GM06990 (cell line): ENCODE measurements around the gene PTGER2.

Source experiments
- DNase-seq: peaks from one replicate; pipeline ENCODE4 v3.0.0-alpha.2; 2011; ENCODE audit not compliant: insufficient read length; ENCODE audit errors: extremely low read depth
- H3K27me3 ChIP-seq: replicated peaks from 2 replicates; pipeline ENCODE4 v1.6.0; 2011; ENCODE audit warnings: low read length; ENCODE audit not compliant: control insufficient read depth, insufficient read depth
- H3K36me3 ChIP-seq: 2 replicates; pipeline ENCODE4 v1.5.1; 2011; ENCODE audit warnings: low read length; ENCODE audit not compliant: control insufficient read depth, insufficient read depth
- H3K4me3 ChIP-seq: replicated peaks from 2 replicates; pipeline ENCODE4 v1.5.1; 2011; ENCODE audit warnings: low read depth, mild to moderate bottlenecking, control low read depth, low read length
- CTCF ChIP-seq: IDR thresholded peaks from 2 replicates; pipeline ENCODE4 v1.5.1; 2011; ENCODE audit warnings: low read length, control low read depth, mild to moderate bottlenecking, inconsistent platforms; ENCODE audit not compliant: insufficient read depth, poor library complexity, severe bottlenecking

PTGER2 gene

DNA sequence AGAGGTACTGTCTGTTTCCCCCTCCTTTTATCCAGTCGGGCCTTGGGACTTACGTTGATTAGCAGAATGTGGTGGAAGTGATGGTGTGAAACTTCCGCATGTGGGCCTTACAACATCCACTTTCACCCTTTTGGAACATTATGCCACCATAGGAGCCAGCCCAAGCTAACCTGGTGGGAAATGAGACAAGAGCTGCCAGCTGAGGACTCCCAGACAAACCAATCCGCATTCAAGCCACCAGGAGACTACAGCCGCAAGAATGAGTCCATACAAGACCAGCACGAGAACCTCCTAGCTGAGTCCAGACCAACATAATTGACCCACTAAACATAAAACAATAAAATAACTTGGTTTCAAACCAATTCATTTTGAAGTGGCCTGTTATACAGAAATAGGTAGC is 9.1 kb upstream of the PTGER2 start:
- no peaks in the 10 kb centered on the region for H3K27me3 ChIP-seq
- H3K36me3 ChIP-seq: no peaks in the 10 kb centered on the region
- no peak overlapping the region for H3K4me3 ChIP-seq
- no peak for TF ChIP-seq CTCF
- no peak for DNase-seq

DNA sequence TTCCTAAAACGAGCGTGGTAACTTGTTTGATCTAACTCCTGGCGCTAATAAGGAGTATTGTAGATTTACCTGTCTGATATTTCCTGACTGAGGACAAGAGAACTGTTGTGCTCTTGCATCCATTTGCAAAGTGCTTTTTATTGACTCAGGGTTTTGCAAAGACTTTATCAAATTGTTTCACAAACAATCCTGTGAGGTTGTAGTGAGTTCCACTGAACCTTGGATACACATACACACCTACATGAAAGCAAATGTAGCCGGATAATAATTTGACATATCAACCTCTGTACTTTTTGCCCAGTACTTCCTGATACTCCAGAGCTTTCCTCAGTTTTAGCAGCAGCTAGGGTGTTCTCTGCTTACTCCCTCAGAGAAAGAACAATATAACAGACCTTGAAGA is 6.7 kb upstream of the PTGER2 start:
- no peak for DNase-seq
- H3K27me3 ChIP-seq: no peaks in the 10 kb centered on the region
- TF ChIP-seq CTCF: no peak
- H3K36me3 ChIP-seq: no peaks in the 10 kb centered on the region
- H3K4me3 ChIP-seq: no peak overlapping the region

DNA sequence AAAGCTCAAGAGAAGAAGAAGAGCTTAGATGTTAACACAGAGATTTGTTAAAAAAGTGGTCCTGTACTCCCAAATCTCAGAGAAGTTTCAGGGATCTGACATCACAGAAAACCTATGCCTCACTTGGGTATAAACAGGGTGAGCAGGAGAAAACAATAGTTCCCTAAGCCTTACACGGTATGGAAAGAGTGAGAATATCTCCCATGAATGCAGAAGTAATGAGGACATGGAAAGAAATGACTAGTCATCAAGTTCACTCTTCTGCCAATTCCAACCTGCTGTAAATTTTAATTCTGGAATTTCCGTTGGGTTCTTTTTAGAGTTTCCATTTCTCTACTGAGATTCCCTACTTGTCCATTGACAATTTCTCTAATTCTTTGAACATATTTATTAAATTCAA is 6.2 kb upstream of the PTGER2 start:
- no peak overlapping the region for H3K4me3 ChIP-seq
- TF ChIP-seq CTCF: no peak
- DNase-seq: no peak
- no peaks in the 10 kb centered on the region for H3K36me3 ChIP-seq
- no peaks in the 10 kb centered on the region for H3K27me3 ChIP-seq

- H3K4me3 ChIP-seq: no peak overlapping the region
- H3K36me3 ChIP-seq: no peaks in the 10 kb centered on the region
- TF ChIP-seq CTCF: no peak
- no peak for DNase-seq
- H3K27me3 ChIP-seq: peaks cover 3% of the 10 kb centered on the region; the same call in 1 of the 2 replicates
Measured at GRCh38 chr14:52310541-52310940, 3.6 kb upstream of the PTGER2 start.

GRCh38 chr14:52312931-52313355 is 1.2 kb upstream of the PTGER2 start:
- no peak for TF ChIP-seq CTCF
- Histone ChIP-seq H3K36me3 (no peaks in the 10 kb centered on the region), H3K4me3 (no peak overlapping the region), H3K27me3 (peaks cover 4% of the 10 kb centered on the region; the same call in 1 of the 2 replicates)
- DNase-seq: no peak

- peaks cover 4% of the 10 kb centered on the region; the same call in 1 of the 2 replicates for H3K27me3 ChIP-seq
- no peak overlapping the region for H3K4me3 ChIP-seq
- no peak for TF ChIP-seq CTCF
- DNase-seq: no peak
- H3K36me3 ChIP-seq: no peaks in the 10 kb centered on the region
Measured at GRCh38 chr14:52313462-52313861, 650 bp upstream of the PTGER2 start.
